Endothelial cell of umbilical vein (primary cell): ENCODE results near the gene TMPRSS15. TPM values are rescaled to one million over a fixed set of nuclear protein-coding genes. Genes with fewer than 3 reads are reported as not detected.

Source experiments
- BruUV-seq: library from RNA; stranded (reverse); fragments of 400-500 nt; replicated peaks from 2 replicates; lab custom pipeline; 2021; lab: Mats Ljungman, UMichigan
- CTCF ChIA-PET: fragments of 300-600, 350-600 bp; sonication (Branson Sonifier 250); formaldehyde crosslinking; loops from one replicate; lab custom pipeline; 2021; ENCODE audit warnings: antibody characterized with exemption, inconsistent platforms; lab: Charles Lee
- POLR2A ChIA-PET: fragments of 300-600, 350-600 bp; sonication (Branson Sonifier 250); formaldehyde crosslinking; loops from one replicate; lab custom pipeline; 2021; ENCODE audit warnings: antibody characterized with exemption, inconsistent platforms; lab: Charles Lee
- DNase-seq: peaks from one replicate; pipeline ENCODE4 v3.0.0-alpha.2; 2011; ENCODE audit warnings: low read depth, low spot score
- FAIRE-seq: peaks from 2 replicates; lab custom pipeline; 2011; peaks lifted over from hg19 to GRCh38; lab: Jason Lieb, UNC
- H2AFZ ChIP-seq: 2 replicates; pipeline ENCODE4 v1.6.0; 2012; ENCODE audit warnings: low read depth, low read length, control low read depth, inconsistent platforms
- H3K27ac ChIP-seq: 2 replicates; pipeline ENCODE4 v1.5.1; 2011; ENCODE audit warnings: low read depth, mild to moderate bottlenecking, control low read depth, low read length, moderate library complexity; ENCODE audit not compliant: insufficient read depth
- H3K27me3 ChIP-seq, 2 experiments: 2 replicates each; pipeline versions ENCODE4 v1.6.0 to v1.6.1; 2011; ENCODE audit warnings: low read length in 2 of 2, mixed read lengths in 1 of 2; ENCODE audit not compliant: control insufficient read depth in 2 of 2, insufficient read depth in 2 of 2
- H3K36me3 ChIP-seq, 2 experiments: 2 replicates in 1 of 2; 3 replicates in 1 of 2; pipeline ENCODE4 v1.5.1; 2011; ENCODE audit warnings: low read length in 2 of 2, mild to moderate bottlenecking in 1 of 2, moderate library complexity in 1 of 2; ENCODE audit not compliant: control insufficient read depth in 2 of 2, insufficient read depth in 2 of 2; ENCODE audit errors: extremely low read depth in 1 of 2
- H3K4me1 ChIP-seq: 3 replicates; pipeline ENCODE4 v1.5.1; 2011; ENCODE audit warnings: mild to moderate bottlenecking, low read length; ENCODE audit not compliant: control insufficient read depth, insufficient read depth; ENCODE audit errors: extremely low read depth
- H3K4me2 ChIP-seq: 2 replicates; pipeline ENCODE4 v1.6.1; 2011; ENCODE audit warnings: low read length, control low read depth, mixed read lengths; ENCODE audit not compliant: insufficient read depth
- H3K4me3 ChIP-seq, 3 experiments: fragments of 200-600 bp in 1 of 3; sonication (generic), shearing (Covaris generic) in 1 of 3; replicated peaks in 1 of 3; 2 replicates each; pipeline ENCODE4 v1.5.1; 2011 to 2016; ENCODE audit warnings: control low read depth in 3 of 3, low read length in 3 of 3, mild to moderate bottlenecking in 2 of 3, inconsistent platforms in 1 of 3, low read depth in 1 of 3, moderate library complexity in 1 of 3; ENCODE audit not compliant: insufficient read depth in 1 of 3
- H3K79me2 ChIP-seq: 2 replicates; pipeline ENCODE4 v1.6.0; 2012; ENCODE audit warnings: low read length, inconsistent platforms; ENCODE audit not compliant: control insufficient read depth, insufficient read depth
- H3K9ac ChIP-seq: replicated peaks from 2 replicates; pipeline ENCODE3; 2011; ENCODE audit warnings: low read length, control low read depth; ENCODE audit not compliant: insufficient read depth; ENCODE audit errors: extremely low read depth
- H3K9me1 ChIP-seq: replicated peaks from 3 replicates; pipeline ENCODE4 v1.6.0; 2011; ENCODE audit warnings: mild to moderate bottlenecking, low read length; ENCODE audit not compliant: control insufficient read depth, insufficient read depth; ENCODE audit errors: extremely low read depth
- H3K9me3 ChIP-seq: replicated peaks from 2 replicates; pipeline ENCODE4 v1.5.1; 2012; ENCODE audit warnings: low read length, inconsistent platforms; ENCODE audit not compliant: control insufficient read depth, insufficient read depth
- H4K20me1 ChIP-seq: replicated peaks from 2 replicates; pipeline ENCODE3; 2011; ENCODE audit warnings: mild to moderate bottlenecking, low read length; ENCODE audit not compliant: control insufficient read depth, insufficient read depth; ENCODE audit errors: extremely low read depth
- EZH2 ChIP-seq: IDR thresholded peaks from 2 replicates; pipeline ENCODE4 v1.6.1; 2012; ENCODE audit warnings: borderline replicate concordance, low read depth, mild to moderate bottlenecking, moderate library complexity, low read length, inconsistent platforms; ENCODE audit not compliant: severe bottlenecking
- FOS ChIP-seq: IDR thresholded peaks from 2 replicates; pipeline ENCODE4 v1.6.1; 2011; ENCODE audit warnings: mild to moderate bottlenecking, low read length, moderate library complexity, borderline replicate concordance; ENCODE audit not compliant: insufficient read depth
- GATA2 ChIP-seq: IDR thresholded peaks from 2 replicates; pipeline ENCODE4 v1.7.0; 2011; ENCODE audit warnings: low read depth, mild to moderate bottlenecking, moderate library complexity, mixed read lengths, low read length; ENCODE audit not compliant: insufficient read length, insufficient read depth
- JUN ChIP-seq: IDR thresholded peaks from 2 replicates; pipeline ENCODE4 v1.6.1; 2011; ENCODE audit warnings: borderline replicate concordance, low read depth; ENCODE audit not compliant: insufficient read length, insufficient read depth
- MYC ChIP-seq: IDR thresholded peaks from one replicate; pipeline ENCODE4 v1.6.1; 2011; ENCODE audit warnings: mild to moderate bottlenecking, low read depth, low read length
- POLR2A ChIP-seq: IDR thresholded peaks from 2 replicates; pipeline ENCODE4 v1.6.1; 2012; ENCODE audit warnings: low read depth, mild to moderate bottlenecking, control low read depth, low read length
- POLR2AphosphoS5 ChIP-seq: IDR thresholded peaks from 2 replicates; pipeline ENCODE4 v1.6.1; 2012; ENCODE audit warnings: low read depth, mild to moderate bottlenecking, control low read depth, low read length, moderate library complexity; ENCODE audit not compliant: insufficient read depth
- dilution Hi-C: fragments of 300-500 bp; cut with MboI; formaldehyde crosslinking; loops from one replicate; pipeline ENCODE4 v1.15.0; 2019; ENCODE audit warnings: low sequenced_read_pairs; ENCODE audit not compliant: extremely low pct_ligation_motif_present
- intact Hi-C: fragments of 100-400 bp; cut with micrococcal nuclease; formaldehyde crosslinking; loops from one replicate; pipeline ENCODE4 v1.10.0; 2022
- polyA plus RNA-seq, 4 experiments: library from polyadenylated mRNA; depleted of rRNA in 3 of 4; stranded (reverse) in 3 of 4; unstranded in 1 of 4; fragments of >200 nt; gene quantifications; 2 replicates each; pipeline versions ENCODE4 v1.2.1 to v1.2.3, GENCODE V29; 2011 to 2012; ENCODE audit warnings: missing spikeins in 1 of 4
- total RNA-seq: library from RNA; stranded (reverse); gene quantifications from 2 replicates; pipeline ENCODE4 v1.2.3, GENCODE V29; 2021
- TF ChIP-seq, protein P1 (sequence below), 2 donors: IDR thresholded peaks; 1 replicate in 1 of 2; 2 replicates in 1 of 2; pipeline ENCODE4 v1.5.1; 2011; ENCODE audit warnings: low read length in 2 of 2, mild to moderate bottlenecking in 2 of 2, moderate library complexity in 2 of 2, control low read depth in 1 of 2, inconsistent platforms in 1 of 2, low read depth in 1 of 2; ENCODE audit not compliant: insufficient read depth in 1 of 2; ENCODE audit errors: extremely low read depth in 1 of 2
- TF ChIP-seq, protein P2 (sequence below): IDR thresholded peaks from 2 replicates; pipeline ENCODE4 v1.6.1; 2011; ENCODE audit not compliant: insufficient read depth, insufficient read length

Gene TMPRSS15
- total and polyA plus RNA-seq, 2 donors (not counting 3 experiments of a cell fraction or from before 2014, with no cell fraction given), result not detected

DNA sequence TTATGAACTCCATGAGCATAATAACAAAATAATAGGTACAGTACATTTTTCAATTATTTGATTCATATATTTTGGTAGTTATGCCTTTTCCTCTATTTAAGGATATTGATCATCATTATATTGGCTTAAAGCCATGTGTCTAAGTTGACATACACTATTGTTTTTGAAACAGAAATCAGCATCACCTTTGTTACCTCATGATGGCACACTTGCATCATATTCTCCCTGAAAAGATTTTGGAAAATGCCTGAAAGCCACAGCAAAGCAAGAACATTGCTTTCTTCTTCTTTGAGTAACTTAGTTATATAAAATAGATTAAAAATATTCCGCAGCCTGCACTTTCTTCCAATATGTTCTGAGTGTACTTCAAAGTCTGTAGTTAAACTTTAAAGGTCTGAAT lies 33.3 kb downstream of the TMPRSS15 start:
- Histone ChIP-seq H3K9me3 (no peaks in the 10 kb centered on the region), H3K4me3 (no peak overlapping the region), H4K20me1 (no peaks in the 10 kb centered on the region), H3K9me1 (no peaks in the 10 kb centered on the region), H2AFZ (no peak overlapping the region), H3K9ac (no peak overlapping the region), H3K4me2 (no peak overlapping the region), H3K27me3 (no peaks in the 10 kb centered on the region), H3K36me3 (no peaks in the 10 kb centered on the region), H3K79me2 (no peaks in the 10 kb centered on the region), H3K4me1 (no peaks in the 10 kb centered on the region), H3K27ac (no peak overlapping the region)
- ChIA-PET POLR2A (no interaction called here), CTCF (interaction anchor here (1.7 kb wide), 1 partner anchor 329 kb away, joined by 11 read pairs; no protein-coding TSS in a partner anchor)
- dilution Hi-C loops (no loop called here), intact Hi-C loops (no loop called here)
- no TSS peak for BruUV-seq
- no peak for FAIRE-seq
- TF ChIP-seq POLR2A (no peak), JUN (no peak), POLR2AphosphoS5 (no peak), FOS (no peak), EZH2 (no peak), GATA2 (no peak), MYC (no peak)
- TF ChIP-seq, protein P1, sequence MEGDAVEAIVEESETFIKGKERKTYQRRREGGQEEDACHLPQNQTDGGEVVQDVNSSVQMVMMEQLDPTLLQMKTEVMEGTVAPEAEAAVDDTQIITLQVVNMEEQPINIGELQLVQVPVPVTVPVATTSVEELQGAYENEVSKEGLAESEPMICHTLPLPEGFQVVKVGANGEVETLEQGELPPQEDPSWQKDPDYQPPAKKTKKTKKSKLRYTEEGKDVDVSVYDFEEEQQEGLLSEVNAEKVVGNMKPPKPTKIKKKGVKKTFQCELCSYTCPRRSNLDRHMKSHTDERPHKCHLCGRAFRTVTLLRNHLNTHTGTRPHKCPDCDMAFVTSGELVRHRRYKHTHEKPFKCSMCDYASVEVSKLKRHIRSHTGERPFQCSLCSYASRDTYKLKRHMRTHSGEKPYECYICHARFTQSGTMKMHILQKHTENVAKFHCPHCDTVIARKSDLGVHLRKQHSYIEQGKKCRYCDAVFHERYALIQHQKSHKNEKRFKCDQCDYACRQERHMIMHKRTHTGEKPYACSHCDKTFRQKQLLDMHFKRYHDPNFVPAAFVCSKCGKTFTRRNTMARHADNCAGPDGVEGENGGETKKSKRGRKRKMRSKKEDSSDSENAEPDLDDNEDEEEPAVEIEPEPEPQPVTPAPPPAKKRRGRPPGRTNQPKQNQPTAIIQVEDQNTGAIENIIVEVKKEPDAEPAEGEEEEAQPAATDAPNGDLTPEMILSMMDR (IDR thresholded peaks at IDR 0.05; ENCODE audit: extremely low read depth in 1 of 2, insufficient read depth in 1 of 2, low read depth in 1 of 2, low read length in 2 of 2), result no peak
- TF ChIP-seq, protein P2, sequence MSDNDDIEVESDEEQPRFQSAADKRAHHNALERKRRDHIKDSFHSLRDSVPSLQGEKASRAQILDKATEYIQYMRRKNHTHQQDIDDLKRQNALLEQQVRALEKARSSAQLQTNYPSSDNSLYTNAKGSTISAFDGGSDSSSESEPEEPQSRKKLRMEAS, result no peak
- no peak for DNase-seq
